B cell (primary cell): Measurements from ENCODE around the gene GEMIN7.

Source experiments
- EZH2 ChIP-seq: IDR thresholded peaks from 2 replicates; pipeline ENCODE4 v1.6.1; 2012; ENCODE audit warnings: borderline replicate concordance, low read depth, mild to moderate bottlenecking, moderate library complexity, low read length; ENCODE audit not compliant: insufficient read depth, poor library complexity, severe bottlenecking
- TF ChIP-seq, protein P1 (sequence below): fragments of 200-600 bp; IDR thresholded peaks from one replicate; pipeline ENCODE4 v1.8.0; 2022; ENCODE audit warnings: antibody characterized with exemption, mild to moderate bottlenecking

DNA sequence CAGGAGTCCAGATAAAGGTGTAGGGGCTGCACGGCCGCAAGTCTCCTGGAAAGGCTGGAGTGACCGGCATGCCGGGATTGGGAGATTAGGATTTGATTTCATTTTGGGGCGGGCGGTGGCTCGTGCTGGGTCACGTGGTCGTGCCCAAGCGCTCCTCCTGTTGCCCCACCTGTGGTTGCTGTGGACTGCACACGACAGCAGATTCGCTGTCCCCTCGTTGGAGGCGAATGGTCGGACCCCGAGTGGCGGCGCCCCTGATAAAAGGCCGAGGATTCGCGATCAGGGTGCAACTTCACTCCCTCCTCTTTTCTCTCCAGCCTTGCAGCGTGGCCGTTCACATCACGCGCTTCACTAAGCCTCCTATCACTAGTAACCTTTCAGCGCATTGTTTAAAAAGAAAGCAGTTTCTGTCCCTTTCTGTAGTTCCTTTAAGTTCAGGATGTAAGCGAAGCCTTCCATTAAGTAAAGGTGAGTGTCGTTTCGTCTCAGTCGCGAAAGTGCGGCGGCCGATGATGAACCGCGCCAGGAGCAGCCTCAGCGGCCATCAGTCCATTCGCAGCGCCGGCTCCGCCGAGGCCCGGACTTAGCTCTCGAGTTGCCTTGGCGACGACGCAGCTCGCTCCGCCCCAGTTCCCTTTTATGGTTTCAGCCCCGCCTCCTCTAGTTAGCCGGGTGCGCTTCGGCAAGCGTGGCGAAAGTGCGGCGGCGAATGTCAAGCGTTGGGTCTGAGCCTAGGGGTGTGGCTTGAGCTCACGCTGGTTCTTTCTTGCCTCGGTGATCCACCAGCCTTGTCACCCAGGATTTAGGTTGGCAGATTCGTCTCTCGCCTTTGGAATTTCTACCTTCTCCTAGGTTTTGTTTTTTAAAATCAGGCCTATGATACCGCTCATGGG is 12.2 kb downstream of the GEMIN7 start:
- TF ChIP-seq EZH2, result no peak
- TF ChIP-seq, protein P1, sequence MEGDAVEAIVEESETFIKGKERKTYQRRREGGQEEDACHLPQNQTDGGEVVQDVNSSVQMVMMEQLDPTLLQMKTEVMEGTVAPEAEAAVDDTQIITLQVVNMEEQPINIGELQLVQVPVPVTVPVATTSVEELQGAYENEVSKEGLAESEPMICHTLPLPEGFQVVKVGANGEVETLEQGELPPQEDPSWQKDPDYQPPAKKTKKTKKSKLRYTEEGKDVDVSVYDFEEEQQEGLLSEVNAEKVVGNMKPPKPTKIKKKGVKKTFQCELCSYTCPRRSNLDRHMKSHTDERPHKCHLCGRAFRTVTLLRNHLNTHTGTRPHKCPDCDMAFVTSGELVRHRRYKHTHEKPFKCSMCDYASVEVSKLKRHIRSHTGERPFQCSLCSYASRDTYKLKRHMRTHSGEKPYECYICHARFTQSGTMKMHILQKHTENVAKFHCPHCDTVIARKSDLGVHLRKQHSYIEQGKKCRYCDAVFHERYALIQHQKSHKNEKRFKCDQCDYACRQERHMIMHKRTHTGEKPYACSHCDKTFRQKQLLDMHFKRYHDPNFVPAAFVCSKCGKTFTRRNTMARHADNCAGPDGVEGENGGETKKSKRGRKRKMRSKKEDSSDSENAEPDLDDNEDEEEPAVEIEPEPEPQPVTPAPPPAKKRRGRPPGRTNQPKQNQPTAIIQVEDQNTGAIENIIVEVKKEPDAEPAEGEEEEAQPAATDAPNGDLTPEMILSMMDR, result no peak
